ENCODE measurements around the gene ATRIP.
A peak's percentile ranks its signal among the peaks of the same experiment; 100 is the strongest.

Gene ATRIP

GRCh38 chr3:48503401-48504050 is 57.0 kb downstream of the ATRIP start:
- no peak for DNase-seq (ENCODE audit: low read depth, low spot score)

- no peak for DNase-seq (ENCODE audit: low read depth, low spot score)
These were observed 57.8 kb downstream of the ATRIP start, which contains the start of gene SHISA5 for GRCh38 chr3:48504051-48504946. TSS of gene SHISA5 (minus strand) at chr3:48504174. CDS start at chr3:48504094, 80 bp downstream.

DNA sequence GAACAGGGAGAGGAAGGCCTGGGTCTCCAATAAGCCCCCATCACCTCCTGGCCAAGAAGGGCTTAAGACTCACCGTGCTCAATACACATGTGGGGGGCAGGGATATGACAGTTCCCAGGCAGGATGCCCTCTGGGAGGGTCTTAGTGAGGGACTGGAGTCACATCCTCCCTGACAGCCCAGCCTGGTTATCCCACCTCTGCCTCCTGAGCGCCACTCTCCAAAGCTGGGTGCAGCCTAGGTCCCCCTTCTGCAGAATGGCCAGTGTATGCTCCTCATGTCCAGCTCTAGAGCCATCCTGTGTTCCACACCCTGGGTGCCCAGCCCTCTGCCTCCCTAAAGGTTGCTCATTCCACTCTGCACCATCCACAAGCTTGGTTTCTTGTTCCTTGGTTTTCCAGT is 58.6 kb downstream of the ATRIP start:
- no peak for DNase-seq (ENCODE audit: low read depth, low spot score)

- DNase-seq (ENCODE audit: low read depth, low spot score) = no peak
These were observed 59.5 kb downstream of the ATRIP start for GRCh38 chr3:48505968-48506504.

DNA sequence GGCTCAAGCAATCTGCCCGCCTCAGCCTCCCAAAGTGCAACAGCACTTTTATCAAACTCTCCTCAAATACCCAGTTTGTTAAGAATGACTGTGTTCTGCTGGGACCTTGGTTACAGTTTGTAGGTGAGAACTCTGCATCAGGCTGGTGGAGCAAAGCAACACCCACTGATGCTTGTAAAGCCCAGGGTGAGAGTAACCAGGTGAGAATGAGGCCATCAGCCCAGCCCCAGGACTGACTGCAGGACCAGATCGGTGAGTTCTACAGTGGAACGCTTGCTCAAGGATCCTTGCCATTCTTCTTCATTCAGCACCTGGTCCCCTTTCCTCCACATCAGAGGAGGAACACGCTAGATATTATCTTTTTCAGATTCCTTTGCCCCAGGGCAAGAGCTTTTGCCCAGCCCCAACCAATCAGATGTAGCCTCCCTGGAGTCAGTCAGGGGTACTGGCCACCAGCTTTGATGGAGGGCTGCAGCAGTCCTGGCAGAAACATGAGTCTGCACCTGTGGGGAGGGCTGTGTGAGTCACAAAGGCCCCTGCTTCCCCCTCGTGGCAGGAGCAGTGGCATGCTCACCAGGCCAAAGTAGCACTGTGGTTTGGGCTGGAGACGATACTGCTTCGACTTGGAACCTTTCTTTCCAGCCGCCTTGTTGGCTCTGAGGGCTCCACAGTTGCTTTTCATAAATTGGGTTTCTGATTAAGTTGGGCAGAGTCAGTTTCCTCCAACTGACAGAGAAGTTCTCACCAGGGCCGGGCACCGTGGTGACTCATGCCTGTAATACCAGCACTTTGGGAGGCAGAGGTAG is 60.9 kb downstream of the ATRIP start:
- DNase-seq (ENCODE audit: low read depth, low spot score) = peak; percentile 45

- DNase-seq (ENCODE audit: low read depth, low spot score) = no peak
These were observed 65.0 kb downstream of the ATRIP start for GRCh38 chr3:48511551-48511950.

DNA sequence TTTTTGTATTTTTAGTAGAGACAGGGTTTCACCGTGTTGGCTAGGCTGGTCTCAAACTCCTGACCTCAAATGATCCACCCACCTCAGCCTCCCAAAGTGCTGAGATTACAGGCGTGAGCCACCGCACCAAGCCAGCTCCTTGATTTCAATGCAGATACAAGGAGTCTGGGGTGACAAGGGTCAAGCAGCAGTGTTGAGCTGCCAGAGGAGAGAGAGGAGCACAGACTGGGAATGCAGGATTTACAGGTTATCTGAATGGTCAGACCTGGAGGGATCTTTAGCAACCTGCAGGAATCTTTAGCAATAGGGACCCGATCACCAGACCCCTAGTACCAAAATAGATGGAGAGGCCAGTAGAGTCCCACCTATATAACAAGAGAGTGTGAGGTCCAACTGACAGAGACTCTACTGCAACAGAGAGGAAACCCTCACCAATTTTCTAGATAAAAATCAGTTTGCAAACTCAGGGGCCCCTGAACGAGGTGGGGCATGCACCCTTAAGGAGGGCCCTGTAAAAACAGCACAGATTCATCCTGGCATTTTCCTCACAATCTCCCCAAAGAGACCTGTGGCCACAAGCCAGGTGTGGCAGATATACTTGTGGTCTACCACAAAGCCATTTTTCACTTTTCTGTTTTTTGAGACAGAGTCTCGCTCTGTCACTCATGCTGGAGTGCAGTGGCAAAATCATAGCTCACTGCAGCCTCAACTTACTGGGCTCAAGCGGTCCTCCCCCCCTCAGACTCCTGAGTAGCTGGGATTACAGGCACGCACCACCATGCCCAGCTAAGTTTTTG is 68.1 kb downstream of the ATRIP start:
- DNase-seq (ENCODE audit: low read depth, low spot score) = no peak

Measured in activated CD4-positive, CD25-positive, alpha-beta regulatory T cell treated with anti-CD3 and anti-CD28 coated beads, Interleukin-2, amount 50 U/mL, for 16 hours (primary cell).